ENCODE data around the gene APOM. TPM values are rescaled to one million over a fixed set of nuclear protein-coding genes. Genes with fewer than 3 reads are reported as not detected.

The APOM gene
- total and polyA plus RNA-seq, 11 donors = 0.54 to 6.6 (median 1.8) TPM

DNA sequence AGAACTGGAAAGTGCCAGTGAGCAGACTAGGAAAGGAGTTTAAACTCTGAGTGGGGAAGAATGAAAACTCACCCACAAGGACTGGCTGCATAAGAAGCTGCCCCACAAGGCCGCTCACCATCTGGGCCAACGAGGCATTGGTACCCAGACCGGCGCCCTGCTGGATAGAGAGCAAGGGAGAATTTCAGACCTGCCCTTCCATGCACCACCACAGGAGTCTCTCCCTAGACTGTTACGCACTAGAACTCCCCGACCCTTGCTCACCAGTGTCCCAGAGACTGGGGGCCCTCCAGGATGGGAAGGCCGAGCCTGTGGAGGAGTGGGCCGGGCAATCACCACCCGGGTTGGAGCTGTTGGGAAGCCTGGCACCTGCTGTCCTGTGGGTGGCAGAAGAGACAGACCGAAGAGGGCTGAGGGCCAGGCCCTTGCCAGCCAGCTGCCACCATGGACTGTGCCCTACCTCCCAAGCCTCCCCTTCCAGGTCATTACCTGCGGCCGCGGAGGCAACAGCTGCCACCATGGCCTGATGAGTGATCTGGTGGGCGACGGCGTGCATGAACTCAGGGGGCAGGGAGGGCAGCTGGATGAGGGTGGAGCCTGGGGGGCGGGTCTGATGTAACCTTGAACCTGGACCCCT lies 11.8 kb upstream of the APOM start:
- intact Hi-C loops (cut with DNase I) = loop anchor here in 1 of 10 donors (2.0 kb wide), 1 partner anchor 17 kb away; no protein-coding TSS in a partner anchor
- DNase-seq = no peak
- TF ChIP-seq, protein P1, sequence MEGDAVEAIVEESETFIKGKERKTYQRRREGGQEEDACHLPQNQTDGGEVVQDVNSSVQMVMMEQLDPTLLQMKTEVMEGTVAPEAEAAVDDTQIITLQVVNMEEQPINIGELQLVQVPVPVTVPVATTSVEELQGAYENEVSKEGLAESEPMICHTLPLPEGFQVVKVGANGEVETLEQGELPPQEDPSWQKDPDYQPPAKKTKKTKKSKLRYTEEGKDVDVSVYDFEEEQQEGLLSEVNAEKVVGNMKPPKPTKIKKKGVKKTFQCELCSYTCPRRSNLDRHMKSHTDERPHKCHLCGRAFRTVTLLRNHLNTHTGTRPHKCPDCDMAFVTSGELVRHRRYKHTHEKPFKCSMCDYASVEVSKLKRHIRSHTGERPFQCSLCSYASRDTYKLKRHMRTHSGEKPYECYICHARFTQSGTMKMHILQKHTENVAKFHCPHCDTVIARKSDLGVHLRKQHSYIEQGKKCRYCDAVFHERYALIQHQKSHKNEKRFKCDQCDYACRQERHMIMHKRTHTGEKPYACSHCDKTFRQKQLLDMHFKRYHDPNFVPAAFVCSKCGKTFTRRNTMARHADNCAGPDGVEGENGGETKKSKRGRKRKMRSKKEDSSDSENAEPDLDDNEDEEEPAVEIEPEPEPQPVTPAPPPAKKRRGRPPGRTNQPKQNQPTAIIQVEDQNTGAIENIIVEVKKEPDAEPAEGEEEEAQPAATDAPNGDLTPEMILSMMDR (IDR thresholded peaks at IDR 0.05) = no peak
- TF ChIP-seq POLR2A (IDR thresholded peaks at IDR 0.05) = no peak
- Histone ChIP-seq H3K27me3 (no peaks in the 10 kb centered on the region), H3K36me3 (peaks cover 4 to 100% (median 100%) of the 10 kb centered on the region in 9 donors), H3K4me1 (no peaks in the 10 kb centered on the region), H3K4me3 (no peak overlapping the region), H3K27ac (no peak overlapping the region), H3K9me3 (no peaks in the 10 kb centered on the region)
- ATAC-seq = peak in 1 of 4 donors; percentile 4
- WGBS, 4 donors = 88 to 93% (median 91%) methylated on average over 16 to 17 of the region's 17 CpGs

DNA sequence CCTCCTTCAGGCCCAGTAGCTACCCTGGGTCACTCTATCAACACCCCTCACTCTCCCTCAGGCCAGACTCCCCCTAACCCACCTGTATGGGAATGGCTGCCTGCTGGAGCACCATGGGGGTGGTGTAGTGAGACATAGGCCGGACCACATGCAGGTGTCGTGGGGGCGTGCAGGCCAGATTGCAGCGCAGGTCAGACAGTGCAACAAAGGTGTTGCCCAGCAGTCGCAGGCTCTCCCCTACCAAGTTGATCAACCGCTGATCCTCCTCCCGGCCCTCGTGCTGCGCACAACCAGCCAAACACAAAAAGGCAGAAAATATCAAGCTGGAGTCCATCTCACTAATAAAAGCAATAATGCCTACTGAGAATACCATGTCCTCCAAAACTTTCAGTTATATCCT lies 10.4 kb upstream of the APOM start:
- H3K4me3 ChIP-seq = no peak overlapping the region
- DNase-seq (no peak), ATAC-seq (no peak)
- intact Hi-C loops (cut with DNase I) = no loop called here
- H3K36me3 ChIP-seq = peaks cover 4 to 100% (median 100%) of the 10 kb centered on the region in 9 donors
- no peak for TF ChIP-seq POLR2A (IDR thresholded peaks at IDR 0.05)
- TF ChIP-seq, protein P1 (IDR thresholded peaks at IDR 0.05) = no peak
- no peaks in the 10 kb centered on the region for H3K27me3 ChIP-seq
- WGBS, 4 donors = 93 to 96% (median 95%) methylated on average over 9 of the region's 9 CpGs
- H3K27ac ChIP-seq = no peak overlapping the region
- no peaks in the 10 kb centered on the region for H3K9me3 ChIP-seq
- peaks cover 0 to 10% (median 1%) of the 10 kb centered on the region in 12 donors for H3K4me1 ChIP-seq

DNA sequence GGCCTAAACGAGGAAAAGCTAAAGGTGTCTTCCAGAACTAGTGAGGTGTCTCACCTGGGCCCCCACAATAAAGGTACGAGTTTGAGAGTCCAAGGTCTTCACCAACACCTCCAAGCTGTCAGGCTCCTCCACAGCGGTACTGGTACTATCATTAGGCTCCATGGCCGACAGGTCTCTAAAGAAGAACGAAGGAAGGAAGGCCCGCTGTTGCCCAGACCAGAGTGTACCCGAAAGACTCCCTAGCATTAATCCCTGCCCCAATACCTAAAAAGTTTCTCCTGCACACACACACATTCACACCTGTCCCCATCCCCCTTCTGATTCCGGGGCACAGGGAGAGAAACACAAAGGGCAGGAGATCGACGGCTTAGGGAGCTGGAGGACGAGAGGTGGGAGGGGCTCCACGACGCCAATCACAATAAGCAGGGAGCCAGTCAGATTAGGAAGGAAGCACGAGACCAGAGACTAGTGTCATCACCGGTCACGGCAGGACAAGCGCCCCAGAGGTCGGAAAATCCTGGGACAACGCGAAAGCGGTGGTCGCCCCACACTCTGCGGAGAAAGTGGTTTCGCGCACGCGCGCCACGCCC lies 4.0 kb upstream of the APOM start:
- ATAC-seq = peak; percentile 61 to 81 (median 72)
- TF ChIP-seq POLR2A (IDR thresholded peaks at IDR 0.05) = no peak
- TF ChIP-seq, protein P1 (IDR thresholded peaks at IDR 0.05) = no peak
- 3 to 4% (median 3%) methylated on average over 20 to 29 of the region's 29 CpGs for WGBS, 4 donors
- intact Hi-C loops (cut with DNase I) = loop anchor here in 3 of 10 donors (1.0 kb wide), 1 partner anchor 31 kb away; the partner anchor contains the start of gene PRRC2A (in 3 of the 3)
- Histone ChIP-seq H3K27ac (peak overlapping the region; percentile 94 to 99 (median 98)), H3K4me1 (peaks cover 2 to 32% (median 21%) of the 10 kb centered on the region in 12 donors), H3K27me3 (no peaks in the 10 kb centered on the region), H3K4me3 (peak overlapping the region; percentile 62 to 92 (median 79)), H3K9me3 (no peaks in the 10 kb centered on the region), H3K36me3 (peaks cover 0 to 61% (median 45%) of the 10 kb centered on the region in 9 donors)
- peak in 4 of 5 donors; percentile 79 to 83 (median 82) for DNase-seq
